ENCODE data around the gene SH2D3C.

SH2D3C gene, protein sequence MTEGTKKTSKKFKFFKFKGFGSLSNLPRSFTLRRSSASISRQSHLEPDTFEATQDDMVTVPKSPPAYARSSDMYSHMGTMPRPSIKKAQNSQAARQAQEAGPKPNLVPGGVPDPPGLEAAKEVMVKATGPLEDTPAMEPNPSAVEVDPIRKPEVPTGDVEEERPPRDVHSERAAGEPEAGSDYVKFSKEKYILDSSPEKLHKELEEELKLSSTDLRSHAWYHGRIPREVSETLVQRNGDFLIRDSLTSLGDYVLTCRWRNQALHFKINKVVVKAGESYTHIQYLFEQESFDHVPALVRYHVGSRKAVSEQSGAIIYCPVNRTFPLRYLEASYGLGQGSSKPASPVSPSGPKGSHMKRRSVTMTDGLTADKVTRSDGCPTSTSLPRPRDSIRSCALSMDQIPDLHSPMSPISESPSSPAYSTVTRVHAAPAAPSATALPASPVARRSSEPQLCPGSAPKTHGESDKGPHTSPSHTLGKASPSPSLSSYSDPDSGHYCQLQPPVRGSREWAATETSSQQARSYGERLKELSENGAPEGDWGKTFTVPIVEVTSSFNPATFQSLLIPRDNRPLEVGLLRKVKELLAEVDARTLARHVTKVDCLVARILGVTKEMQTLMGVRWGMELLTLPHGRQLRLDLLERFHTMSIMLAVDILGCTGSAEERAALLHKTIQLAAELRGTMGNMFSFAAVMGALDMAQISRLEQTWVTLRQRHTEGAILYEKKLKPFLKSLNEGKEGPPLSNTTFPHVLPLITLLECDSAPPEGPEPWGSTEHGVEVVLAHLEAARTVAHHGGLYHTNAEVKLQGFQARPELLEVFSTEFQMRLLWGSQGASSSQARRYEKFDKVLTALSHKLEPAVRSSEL

GRCh38 chr9:127778280-127779135 is at the start of gene SH2D3C:
SH2D3C (minus strand) TSS chr9:127778666; CDS start chr9:127778627, 39 bp downstream.
- DNase-seq, result no peak

DNA sequence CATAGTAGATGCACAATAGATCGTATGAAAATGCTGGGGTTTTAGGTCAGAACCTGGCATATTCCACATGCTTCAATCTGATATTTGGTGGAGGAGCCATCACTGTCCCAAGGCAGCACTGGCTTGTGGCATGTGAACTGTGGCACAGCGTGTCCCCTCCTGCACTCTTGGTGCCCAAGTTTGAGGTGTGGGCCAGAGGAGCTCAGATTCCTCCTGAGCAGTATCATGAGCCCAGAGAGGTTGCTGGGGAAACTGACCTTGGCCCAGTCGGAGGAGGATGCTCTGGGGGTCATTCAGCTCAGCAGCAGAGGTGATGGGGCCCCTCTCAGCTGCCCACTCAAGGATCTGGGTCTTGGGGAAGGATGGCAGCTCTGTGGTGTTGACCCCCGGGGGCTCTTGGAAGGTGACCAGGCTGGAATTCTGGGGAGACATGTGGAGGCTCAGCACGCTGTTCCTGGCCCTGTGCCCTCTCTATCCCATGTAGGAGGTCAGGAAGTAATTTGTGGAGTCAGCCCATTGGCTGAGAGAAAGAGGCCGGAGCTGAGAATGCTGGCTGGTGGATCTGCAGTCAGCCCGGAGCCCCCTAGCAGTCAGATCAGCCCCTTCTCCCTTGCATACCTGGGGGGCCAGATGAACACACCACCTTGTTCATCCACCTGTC is 47.9 kb upstream of the SH2D3C start:
- DNase-seq, result no peak

DNA sequence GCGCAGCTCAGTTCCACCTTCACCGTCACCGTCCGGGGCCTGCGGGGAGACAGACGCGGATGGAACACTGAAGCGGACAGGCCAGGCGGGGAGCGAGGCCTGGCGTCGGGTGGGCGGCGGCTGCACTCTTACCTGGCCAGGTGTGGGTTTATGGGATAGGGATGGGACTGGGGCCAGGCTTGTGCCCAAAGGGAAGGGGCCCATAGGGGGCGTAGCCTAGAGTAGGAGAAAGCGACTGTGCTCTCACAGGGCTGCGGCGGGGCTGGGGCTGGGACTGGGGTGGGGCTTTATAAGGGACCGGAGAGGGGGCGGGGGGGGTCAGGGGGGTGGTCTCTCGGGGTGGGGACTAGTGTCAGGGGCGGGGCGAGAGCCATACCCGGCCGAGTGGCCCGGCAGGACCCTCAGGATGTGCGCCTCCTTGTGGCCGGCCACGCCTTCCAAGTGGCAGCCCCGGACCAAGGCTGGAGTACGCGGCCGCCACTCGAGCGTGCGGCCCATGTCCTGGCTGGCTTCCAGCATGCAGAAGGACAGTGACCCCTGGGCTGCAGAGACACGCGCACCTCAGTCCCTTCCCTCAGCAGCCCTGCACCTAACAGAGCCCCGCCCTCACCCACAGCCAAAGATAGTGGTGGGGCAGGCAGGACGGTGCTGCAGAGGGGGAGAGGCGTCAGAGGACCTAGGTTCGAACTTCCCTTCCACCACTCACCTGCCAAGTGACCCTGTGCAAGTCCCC is 47.0 kb upstream of the SH2D3C start:
- no peak for DNase-seq

DNA sequence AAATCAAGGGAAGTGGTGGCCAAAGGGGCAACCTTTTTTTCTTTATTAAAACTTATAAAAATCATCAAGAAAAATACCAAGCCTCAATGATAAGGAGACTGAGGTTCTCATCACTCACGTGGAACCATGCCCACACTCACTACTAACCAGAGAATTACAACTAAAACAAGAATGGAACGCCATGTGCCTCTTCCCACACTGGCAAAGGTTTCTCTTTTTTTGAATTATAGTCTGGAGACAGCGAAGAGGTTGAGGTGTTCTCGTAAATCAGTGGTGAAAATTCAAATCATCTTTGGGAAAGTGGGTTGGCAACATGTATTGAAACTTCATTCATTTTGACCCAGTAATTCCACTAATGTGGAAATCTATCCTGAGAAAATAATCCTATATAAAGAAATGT is 43.6 kb upstream of the SH2D3C start:
- no peak for DNase-seq

- DNase-seq, result no peak
Measured at GRCh38 chr9:127818574-127818973, 40.1 kb upstream of the SH2D3C start.

DNA sequence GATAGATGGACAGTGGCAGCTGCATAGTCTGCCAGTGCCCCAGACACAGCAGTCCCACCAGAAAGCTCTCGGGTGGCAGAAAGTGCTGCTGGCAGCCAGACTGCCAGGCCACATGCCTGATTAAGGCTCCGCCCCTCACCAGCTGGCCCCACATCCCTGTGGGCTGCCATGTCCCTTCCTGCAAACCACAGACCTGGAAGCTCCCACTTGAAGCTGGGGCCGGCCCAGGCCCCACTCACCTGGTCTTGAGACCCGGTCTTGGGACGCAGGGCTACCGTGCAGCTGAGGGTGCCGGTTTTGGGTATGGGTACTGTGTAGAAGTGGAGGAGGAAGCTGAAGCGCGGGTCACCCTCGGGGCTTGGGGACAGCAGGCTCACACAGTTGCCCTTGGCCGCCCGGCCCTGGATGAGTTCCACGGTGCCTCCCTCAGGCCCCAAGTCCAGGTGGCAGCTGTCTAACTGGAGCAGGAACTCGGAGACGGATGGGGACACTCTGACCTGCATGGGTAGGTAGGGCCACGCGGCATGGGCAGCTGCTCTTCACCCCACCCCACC is 39.5 kb upstream of the SH2D3C start:
- DNase-seq, result no peak

DNA sequence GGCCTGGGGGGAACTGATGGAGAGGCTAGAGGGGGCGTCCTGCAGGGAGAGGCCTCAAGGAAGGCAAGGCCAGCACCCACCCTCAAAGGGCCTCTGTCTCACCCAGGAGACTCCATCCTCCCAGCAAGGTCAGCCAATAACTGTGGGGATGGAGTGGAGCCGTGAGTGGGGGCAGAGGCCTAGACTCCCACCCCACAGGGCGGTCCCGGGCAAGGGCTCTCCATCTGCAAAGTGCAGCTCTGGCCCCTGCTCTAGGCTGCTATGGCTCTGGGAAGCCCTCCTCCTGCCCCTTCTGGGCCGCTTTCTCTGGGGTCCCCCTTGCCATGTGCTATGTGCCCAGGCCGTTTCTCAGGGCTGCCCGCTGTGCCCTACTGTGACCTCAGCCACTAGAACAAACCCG is 38.3 kb upstream of the SH2D3C start:
- DNase-seq, result no peak

DNA sequence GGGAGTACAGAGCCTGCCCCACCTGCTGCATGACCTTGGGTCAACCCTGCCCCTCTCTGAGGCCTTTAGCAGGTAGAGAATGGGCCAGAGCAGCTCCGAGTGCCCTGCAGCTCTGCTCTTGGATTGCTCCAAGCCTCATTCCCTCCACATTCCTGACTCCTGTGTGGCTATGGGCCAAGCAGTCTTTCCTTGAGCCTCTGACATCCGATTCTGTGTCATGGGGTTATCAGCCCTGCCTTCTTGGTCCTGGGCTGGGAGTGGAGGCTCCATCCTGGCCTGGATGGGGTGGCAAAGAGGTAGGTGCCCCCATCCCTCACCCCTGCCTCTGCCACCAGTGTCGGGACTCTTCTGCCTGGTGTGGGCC is 37.9 kb upstream of the SH2D3C start:
- DNase-seq, result no peak

- no peak for DNase-seq
Measured at GRCh38 chr9:127815512-127816361, 37.3 kb upstream of the SH2D3C start.

- DNase-seq, result no peak
Measured at GRCh38 chr9:127814619-127815511, 36.4 kb upstream of the SH2D3C start.

GRCh38 chr9:127813686-127814226 is 35.3 kb upstream of the SH2D3C start:
- DNase-seq, result no peak

- DNase-seq, result no peak
Measured at GRCh38 chr9:127812936-127813675, 34.6 kb upstream of the SH2D3C start.

DNA sequence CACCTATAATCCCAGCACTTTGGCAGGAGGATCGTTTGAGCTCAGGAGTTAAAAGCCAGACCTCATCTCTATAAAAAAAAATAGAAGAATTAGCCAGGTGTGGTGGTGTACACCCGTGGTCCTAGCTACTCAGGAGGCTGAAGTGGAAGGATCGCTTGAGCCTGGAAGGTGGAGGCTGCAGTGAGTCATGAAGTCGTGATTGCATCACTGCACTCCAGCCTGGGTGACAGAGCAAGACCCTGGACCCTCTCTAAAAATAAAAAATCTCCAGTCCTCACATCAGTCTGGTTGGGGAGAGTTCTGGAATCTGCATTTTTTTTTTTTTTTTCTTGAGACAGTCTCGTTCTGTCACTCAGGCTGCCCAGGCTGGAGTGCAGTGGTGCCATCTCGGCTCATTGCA is 33.5 kb upstream of the SH2D3C start:
- DNase-seq, result no peak

DNA sequence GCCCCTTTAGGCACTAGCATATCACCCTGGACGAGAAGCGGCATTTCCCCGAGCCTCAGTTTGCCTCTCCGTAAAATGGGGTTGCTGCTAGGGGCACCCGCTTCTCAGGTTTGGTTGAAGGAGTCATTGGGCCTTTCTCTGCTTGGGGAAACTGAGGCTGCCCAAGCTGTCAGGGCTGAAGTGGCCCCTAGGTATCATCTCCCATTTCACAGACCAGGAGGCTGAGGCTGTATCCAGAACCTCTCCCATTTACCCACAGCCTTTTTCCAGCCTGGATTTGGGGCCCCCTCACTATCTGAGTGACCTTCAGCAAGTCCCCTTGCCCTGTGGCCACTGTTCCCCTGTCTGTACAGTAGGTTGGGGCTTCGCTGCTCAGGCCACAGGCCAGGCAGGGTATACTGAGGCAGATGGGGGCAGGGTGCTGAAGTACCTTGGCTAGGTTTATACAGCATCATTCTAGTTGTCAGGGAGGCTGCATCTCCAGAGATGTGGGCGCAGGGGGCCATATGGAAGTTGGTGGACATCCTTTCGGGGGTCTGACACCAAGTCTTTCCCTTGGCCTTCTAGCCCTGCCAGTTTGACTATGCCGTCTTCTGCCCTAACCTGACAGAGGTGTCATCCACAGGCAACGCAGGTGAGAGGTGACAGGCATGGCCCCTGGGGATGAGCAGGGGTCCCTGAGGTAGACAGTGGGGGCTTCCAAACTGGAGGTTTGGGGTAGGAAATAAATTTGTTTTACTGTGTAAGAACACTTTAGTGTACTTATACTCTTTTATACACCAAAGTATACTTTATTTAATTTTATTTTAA is 32.1 kb upstream of the SH2D3C start:
- no peak for DNase-seq

GRCh38 chr9:127809540-127810377 is 31.3 kb upstream of the SH2D3C start:
- DNase-seq, result no peak

DNA sequence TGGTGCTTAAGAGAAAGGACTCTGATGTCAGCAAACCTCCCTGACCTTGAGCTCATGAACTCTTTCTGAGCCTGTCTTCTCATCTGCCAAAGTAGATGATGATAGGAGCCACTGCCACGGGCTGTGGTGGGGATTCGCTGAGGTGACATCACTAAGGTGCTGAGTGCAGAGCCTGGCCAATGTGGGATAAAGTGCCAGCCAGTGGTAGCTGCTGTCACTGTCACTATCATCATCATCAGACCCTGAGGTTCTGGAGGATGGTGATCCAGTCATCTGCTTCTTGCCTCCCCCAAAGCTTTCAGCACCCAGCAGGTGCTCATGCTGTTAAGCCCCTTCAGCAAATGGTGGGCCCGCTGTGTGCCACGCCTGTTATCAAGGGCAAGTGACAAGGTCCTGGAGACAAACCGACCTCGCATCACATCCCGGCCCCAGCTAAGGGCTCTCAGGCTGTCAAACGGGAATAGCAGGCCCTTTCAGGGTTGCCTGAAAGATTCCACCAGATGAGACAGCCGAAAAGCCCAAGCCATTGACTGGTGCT is 30.6 kb upstream of the SH2D3C start:
- DNase-seq, result no peak
